Measurements from ENCODE around the gene RETREG1.

Gene RETREG1

DNA sequence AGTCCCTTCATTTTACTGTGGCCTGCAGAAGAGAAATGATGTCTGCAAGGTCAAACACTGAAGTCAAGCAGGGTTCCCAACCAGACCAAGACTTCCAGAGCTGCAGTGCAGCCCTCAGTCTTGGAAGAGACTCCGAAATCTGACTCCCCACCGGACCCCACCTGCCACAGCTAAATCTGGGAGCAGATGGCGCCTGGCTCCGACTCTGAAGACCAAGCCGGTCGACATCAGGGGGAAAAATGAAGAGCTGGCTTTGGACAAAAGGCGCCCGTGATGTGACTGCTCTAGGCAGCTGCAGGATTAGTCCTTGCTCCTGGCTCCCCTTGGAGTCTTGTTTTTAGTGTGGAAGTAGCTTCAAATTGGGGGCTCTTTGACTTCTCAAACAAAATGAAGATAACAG is 78.8 kb downstream of the RETREG1 start:
- DNase-seq (ENCODE audit: low spot score) = no peak
- TF ChIP-seq, protein P1, sequence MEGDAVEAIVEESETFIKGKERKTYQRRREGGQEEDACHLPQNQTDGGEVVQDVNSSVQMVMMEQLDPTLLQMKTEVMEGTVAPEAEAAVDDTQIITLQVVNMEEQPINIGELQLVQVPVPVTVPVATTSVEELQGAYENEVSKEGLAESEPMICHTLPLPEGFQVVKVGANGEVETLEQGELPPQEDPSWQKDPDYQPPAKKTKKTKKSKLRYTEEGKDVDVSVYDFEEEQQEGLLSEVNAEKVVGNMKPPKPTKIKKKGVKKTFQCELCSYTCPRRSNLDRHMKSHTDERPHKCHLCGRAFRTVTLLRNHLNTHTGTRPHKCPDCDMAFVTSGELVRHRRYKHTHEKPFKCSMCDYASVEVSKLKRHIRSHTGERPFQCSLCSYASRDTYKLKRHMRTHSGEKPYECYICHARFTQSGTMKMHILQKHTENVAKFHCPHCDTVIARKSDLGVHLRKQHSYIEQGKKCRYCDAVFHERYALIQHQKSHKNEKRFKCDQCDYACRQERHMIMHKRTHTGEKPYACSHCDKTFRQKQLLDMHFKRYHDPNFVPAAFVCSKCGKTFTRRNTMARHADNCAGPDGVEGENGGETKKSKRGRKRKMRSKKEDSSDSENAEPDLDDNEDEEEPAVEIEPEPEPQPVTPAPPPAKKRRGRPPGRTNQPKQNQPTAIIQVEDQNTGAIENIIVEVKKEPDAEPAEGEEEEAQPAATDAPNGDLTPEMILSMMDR (IDR thresholded peaks at IDR 0.05; ENCODE audit: extremely low read depth, missing control alignments) = no peak

DNA sequence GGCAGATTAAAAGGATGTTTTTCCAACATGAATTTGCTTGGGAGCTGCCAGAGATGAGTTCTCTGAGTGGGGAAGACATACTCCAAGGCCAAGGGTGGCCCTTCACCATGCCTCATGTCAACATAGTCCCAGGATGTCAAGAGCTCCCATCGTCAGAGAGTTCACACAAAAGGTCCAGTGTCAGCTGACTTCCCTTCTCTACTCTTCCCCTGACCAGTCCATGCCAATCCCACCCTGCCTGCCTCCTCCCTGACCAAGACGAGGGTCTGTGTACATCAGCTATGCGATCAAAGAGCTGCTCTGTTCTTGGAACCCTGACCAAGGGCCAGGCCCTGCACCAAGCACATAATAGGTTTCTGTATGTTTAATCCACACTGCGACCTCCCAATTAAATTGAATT is 80.0 kb downstream of the RETREG1 start:
- TF ChIP-seq, protein P1 (IDR thresholded peaks at IDR 0.05; ENCODE audit: extremely low read depth, missing control alignments) = no peak

DNA sequence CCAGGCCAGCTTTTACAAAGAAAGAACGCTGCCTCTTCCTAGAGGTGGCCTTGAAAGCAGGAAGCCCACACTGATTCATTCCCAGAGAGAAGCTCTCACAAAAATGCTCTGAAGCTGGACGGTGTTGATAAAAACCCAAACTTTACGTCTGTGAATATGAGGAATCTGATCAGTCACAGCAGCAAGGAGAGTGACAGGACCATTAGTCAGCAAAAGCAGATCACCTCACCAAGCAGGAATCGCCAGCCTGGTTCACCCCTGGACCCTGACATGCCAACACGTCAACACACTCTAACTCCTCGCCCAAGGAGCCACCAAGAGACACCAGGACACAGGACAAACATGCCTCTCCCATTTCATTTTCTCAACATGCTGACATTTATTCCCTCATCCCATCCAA is 80.6 kb downstream of the RETREG1 start:
- TF ChIP-seq, protein P1 (IDR thresholded peaks at IDR 0.05; ENCODE audit: extremely low read depth, missing control alignments) = no peak
- no peak for DNase-seq (ENCODE audit: low spot score)

More for the DNA sequence above, 80.0 kb downstream of the RETREG1 start:
- no peak for DNase-seq (ENCODE audit: low spot score)

DNA sequence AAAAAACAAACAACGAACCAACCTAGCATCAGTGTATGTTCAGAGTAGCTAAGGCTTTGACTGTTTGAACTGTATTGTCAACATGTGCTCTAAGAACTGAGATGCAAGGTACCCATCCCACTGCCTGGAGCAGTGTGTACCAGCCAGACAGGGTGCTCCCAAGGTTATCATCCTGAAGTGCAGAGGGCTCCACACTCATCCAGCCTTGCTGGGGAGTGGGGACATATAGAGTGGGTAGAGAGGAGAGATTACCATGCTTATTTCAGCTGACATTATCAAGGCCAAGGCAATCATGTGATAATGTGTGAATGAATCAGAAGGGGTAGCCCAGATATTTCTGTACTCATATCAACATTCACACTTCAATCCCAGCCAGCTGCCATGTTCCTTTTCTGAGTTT is 82.5 kb downstream of the RETREG1 start:
- TF ChIP-seq, protein P1 (IDR thresholded peaks at IDR 0.05; ENCODE audit: extremely low read depth, missing control alignments) = no peak
- no peak for DNase-seq (ENCODE audit: low spot score)

DNA sequence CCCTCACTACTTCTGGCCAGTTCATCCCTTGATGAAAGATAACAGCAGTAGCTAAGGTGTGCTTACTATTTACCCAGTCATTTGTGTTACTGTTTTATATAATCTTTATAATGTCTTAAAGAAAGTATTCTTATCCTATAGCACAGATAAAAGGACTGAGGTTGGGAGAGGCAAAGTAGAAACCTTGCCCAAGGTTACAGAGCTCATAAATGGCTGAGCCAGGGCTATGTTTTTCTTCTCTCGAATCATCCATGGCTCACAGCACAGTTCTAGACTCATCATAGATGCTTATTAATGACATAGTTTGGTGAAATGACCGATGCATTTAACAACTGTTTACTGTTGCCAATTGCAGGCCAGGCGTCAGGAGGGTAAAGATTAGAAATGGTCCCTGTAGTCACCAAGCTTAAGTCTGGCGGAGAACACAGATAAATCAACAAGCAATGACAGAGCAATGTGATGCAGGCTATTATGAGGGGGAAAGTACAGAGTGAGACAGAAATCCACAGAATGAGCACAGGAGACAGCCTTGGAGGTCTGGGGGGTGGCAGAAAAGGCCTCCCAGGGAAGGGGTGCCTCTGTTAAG is 85.6 kb downstream of the RETREG1 start:
- DNase-seq (ENCODE audit: low spot score) = no peak
- TF ChIP-seq, protein P1 (IDR thresholded peaks at IDR 0.05; ENCODE audit: extremely low read depth, missing control alignments) = no peak

DNA sequence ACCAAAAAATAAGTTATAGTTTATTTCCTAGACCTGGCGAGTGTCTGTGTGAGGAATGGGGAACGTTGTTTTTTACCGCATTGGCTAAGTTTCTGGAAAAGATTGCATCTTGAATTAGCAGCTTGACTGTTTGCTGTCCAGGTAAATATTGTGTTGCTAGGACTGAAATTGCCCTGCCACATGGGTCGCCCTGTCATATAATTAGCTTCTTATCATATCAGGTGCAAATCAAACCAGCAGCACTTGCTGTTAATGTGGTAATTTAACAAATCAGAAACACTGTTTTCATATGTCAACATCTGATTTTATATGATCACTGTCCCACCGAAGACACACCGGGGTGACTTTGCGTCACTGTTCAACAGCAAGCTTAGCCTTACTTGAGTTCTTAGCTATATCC is 87.5 kb downstream of the RETREG1 start:
- TF ChIP-seq, protein P1 (IDR thresholded peaks at IDR 0.05; ENCODE audit: extremely low read depth, missing control alignments) = no peak
- DNase-seq (ENCODE audit: low spot score) = no peak

DNA sequence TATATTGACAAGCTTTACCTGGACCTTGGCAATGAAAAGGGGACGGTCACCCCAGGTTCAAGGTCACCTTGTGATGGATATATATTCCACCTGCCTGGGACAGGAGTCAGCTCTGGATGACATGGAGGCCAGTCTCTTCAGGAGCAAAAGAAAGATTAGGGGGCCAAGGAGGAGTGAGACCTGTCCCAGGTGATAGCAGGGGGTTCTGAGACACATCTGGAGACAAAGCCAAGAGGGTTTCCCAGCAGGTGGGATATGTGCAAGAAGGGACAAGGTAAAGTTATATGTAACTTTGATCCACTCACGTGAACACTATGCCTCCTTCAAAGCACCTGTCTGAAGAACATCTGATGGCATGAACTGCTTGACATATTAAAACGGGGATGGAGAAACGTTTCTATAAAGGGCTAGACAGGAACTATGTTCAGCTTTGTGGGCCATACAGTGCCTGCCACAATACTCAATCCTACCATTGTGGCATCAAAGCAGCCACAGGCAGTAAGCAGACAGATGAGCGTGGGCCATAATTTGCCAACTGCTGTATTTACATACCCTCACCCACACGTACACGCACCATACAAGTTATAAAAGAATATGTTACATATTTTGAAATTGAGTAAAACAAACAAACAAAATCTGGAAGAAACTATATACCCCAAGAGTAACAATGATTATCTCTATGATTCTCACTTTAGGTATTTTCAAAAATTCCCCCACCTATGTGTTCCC is 88.3 kb downstream of the RETREG1 start:
- TF ChIP-seq, protein P1 (IDR thresholded peaks at IDR 0.05; ENCODE audit: extremely low read depth, missing control alignments) = no peak
- no peak for DNase-seq (ENCODE audit: low spot score)
